ENCODE measurements around the gene DUSP23.

The DUSP23 gene

DNA sequence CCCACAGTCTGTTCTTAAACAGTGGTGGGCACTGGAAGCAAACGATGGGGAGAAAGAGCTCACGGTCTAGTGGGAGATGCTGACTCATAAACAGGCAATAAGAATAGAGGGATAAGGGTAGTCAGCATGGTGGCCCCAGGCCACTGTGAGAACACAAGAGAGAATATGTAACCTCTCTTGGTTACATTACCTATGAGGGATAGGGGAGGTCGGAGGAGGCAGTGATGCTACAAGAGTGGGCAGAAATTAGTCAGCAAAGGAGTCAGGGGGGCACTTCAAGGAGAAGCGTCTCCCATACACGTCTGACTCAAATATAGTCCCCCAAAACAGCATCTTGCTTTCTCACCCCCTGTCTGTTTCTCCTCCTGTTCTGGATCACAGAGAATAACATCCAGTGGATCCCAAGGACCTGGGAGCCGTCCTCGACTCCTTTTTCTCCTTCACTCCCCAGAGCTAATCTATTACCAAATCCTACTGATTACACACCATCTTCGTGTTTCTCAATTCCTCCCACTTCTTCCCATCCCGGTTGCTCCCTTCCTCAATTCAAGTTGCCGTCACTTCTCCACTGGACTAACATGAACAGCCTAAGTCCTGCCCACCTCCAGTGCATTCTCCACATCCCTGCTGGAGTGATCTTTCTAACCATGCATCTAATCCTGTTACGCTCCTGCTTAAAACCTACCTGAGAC, 48.0 kb downstream of the DUSP23 start:
- no peak for DNase-seq (ENCODE audit: low spot score)

DNA sequence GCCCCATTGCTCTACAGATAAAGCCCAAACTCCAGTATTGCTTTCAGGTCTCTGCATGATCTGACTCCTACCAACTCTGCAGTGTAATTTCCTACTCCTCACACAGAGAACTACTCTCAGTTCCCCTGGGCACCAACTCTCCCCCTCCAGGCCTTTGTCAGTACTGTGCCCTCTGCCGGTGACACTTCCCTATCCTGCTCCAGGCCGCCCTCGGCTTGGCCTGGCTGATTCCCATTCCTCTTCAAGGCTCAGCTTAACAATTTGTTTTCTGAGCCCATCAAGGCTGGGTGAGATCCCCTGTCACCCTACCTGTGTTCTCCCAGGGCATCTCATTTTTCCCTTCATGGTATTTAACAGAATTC, 48.5 kb downstream of the DUSP23 start:
- peak; percentile 72 for DNase-seq (ENCODE audit: low spot score)

DNA sequence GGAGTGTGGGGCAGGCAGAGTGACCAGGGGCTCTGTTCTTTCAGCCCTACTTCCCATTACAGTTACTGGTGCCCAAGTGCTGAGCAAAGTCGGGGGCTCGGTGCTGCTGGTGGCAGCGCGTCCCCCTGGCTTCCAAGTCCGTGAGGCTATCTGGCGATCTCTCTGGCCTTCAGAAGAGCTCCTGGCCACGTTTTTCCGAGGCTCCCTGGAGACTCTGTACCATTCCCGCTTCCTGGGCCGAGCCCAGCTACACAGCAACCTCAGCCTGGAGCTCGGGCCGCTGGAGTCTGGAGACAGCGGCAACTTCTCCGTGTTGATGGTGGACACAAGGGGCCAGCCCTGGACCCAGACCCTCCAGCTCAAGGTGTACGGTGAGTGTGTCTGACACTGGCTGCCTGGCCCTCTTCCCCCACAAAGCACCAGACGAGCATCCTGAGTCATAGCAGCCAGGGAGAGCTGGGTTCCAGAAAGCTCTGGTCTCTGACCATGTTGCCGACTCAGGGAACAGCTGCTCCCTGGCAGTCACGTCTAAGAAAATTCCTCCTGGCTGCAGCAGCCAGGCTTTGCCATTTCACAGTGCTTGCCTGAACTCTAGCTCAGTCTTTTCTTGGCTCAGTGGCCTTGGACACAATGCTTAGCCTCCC, 49.2 kb downstream of the DUSP23 start:
- DNase-seq (ENCODE audit: low spot score), result no peak

DNA sequence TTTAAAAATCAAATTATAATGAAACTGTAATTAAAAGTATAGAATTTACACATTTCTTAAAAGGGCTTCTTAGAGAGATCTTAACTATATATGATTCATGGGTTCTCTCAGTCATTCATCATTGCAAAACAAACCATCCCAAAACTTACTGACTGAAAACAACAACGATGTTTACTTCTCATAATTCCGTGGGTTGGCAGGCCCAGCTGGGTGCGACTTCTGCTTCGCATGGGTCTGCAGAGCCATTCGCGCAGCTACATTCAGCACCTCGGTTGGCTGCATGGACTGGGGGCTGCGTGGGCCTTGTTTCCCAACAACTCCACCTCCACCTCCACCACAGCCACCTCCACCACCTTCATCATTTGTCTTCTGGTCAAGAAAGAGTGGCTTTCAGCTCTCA, 50.0 kb downstream of the DUSP23 start:
- no peak for DNase-seq (ENCODE audit: low spot score)

DNA sequence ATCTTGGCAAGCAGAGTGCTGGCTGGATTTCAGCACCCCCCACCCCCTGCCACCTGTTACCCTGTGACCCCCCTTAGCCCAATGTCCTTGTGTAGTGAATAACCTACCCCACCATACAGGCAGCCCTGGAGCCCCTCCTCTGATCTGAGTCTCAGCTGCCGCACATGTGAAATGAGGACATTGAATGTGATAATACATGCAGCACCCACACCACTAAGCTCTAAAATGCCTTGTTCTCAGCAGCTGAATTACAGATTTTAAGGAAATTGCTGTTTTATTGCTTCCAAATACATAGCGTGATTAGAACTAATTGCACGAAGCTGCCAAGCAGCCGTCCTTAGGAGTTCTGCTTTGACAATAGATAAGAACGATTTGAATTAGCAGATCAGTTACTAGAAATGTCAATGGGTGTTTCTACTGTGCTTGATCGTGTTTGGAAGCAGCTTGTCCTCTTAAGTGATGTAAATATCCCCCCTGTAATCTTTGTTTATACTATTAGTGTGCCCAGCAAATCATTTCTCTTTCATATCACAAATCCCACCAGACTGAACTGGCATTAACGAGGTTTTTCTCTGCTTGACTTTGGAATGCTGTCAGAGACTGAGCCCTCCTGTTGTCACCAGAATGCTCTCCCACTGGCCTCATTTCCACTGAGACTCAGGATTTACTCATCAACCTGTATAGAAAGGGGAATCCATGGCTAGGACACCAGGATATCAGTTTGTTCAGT, 50.8 kb downstream of the DUSP23 start:
- DNase-seq (ENCODE audit: low spot score), result no peak
